Gastroesophageal sphincter (tissue), 3 donors: Measurements from ENCODE around the gene KDM2B.

Experiments used
- CTCF ChIP-seq, 4 experiments: fragments of 200-600 bp in 2 of 4; fragments of 450-650 bp in 2 of 4; sonication (generic) in 1 of 4; IDR thresholded peaks; one replicate each; pipeline ENCODE4 v1.5.1; 2017 to 2019; ENCODE audit warnings: antibody characterized with exemption in 4 of 4, mild to moderate bottlenecking in 2 of 4, moderate library complexity in 2 of 4
- EP300 ChIP-seq: sonication (generic); formaldehyde crosslinking; IDR thresholded peaks from one replicate; pipeline ENCODE4 v1.6.1; 2017; ENCODE audit warnings: antibody characterized with exemption, mild to moderate bottlenecking
- POLR2A ChIP-seq, 2 donors: fragments of 450-650 bp; IDR thresholded peaks; one replicate each; pipeline ENCODE4 v1.6.1; 2017; ENCODE audit warnings: antibody characterized with exemption in 2 of 2, mild to moderate bottlenecking in 2 of 2, moderate library complexity in 1 of 2
- POLR2AphosphoS5 ChIP-seq: sonication (generic); formaldehyde crosslinking; IDR thresholded peaks from one replicate; pipeline ENCODE4 v1.6.1; 2017; ENCODE audit warnings: antibody characterized with exemption

GRCh38 chr12:121405211-121405610 is 175.6 kb downstream of the KDM2B start:
- TF ChIP-seq CTCF (IDR thresholded peaks at IDR 0.05) (no peak), POLR2A (IDR thresholded peaks at IDR 0.05) (no peak), POLR2AphosphoS5 (no peak), EP300 (no peak)
